GM15510 (cell line): ENCODE results near the gene ARSA.

Experiments
- POLR2A ChIP-seq: IDR thresholded peaks from 3 replicates; pipeline ENCODE4 v1.6.1; 2011; ENCODE audit warnings: borderline replicate concordance; ENCODE audit not compliant: insufficient read length; ENCODE audit errors: extremely low read depth

Gene ARSA

DNA sequence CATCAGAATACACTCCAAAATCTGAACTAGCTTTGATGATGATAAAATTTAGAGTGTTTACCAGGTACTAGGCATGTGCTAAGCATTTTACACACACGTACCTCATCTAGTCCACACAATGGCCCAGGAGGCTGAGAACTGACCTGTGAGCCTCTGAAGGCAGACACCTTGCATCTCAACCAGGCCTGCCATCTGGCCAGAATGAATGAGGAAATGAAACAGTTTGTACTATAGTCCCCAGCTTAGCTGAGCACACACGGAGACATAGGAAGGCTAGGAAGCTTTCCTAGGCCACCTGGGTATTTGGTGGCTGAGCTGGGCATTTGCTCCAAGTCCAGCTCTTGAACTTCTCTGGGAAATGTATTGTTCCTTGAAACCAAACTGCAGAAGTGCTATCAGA is 37.8 kb upstream of the ARSA start:
- TF ChIP-seq POLR2A, result no peak

DNA sequence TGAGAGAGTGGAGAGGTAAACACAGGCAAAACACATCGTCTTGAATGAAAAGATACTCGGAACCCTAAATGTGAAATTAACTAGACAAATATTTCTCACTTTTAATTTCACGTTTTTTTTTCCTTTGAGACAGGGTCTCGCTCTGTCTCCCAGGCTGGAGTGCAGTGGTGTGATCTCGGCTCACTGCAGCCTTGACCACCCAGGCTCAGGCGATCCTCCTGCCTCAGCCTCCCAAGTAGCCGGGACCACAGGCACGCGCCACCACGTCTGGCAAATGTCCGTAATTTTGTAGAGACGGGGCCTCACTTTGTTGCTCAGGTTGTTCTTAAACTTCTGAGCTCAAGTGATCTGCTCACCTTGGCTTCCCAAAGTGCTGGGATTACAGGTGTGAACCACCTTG is 37.3 kb upstream of the ARSA start:
- no peak for TF ChIP-seq POLR2A

DNA sequence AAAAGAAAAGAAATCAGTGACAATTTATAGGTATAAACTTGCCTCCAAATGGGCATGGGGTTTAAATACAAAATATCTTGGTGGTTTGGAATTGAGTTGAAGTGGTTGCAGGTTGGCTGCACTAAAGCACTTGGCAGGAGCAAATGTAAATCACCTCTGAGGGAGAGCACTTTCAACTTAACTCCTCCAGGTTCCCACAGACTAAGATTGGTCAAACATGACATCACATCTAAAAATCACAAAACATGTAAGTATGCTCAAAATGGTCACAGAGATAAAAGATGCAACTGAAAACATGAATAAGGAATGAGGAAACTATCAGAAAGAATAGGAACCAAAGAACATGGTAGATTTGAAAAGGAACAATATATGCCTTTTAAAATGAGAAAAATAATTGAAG is 32.4 kb upstream of the ARSA start:
- no peak for TF ChIP-seq POLR2A

DNA sequence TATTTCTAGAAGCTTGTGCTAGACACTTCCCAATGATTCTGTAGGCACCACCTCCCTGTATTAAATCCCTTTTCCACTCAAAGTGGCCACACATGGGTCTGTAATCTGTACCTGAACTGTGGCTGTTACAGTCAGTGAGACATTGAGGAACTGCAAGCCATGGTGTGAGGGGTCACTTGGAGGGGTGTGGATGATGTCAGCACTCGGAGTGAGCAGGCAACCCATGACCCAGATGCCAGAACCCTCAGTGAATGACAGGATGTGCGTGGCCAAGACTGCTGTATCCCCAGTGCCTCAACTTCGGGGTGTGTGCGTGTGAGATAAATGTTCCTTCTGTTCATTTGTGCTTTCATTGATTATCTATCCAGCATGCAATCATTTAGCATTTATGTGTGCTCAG is 30.0 kb upstream of the ARSA start:
- no peak for TF ChIP-seq POLR2A

DNA sequence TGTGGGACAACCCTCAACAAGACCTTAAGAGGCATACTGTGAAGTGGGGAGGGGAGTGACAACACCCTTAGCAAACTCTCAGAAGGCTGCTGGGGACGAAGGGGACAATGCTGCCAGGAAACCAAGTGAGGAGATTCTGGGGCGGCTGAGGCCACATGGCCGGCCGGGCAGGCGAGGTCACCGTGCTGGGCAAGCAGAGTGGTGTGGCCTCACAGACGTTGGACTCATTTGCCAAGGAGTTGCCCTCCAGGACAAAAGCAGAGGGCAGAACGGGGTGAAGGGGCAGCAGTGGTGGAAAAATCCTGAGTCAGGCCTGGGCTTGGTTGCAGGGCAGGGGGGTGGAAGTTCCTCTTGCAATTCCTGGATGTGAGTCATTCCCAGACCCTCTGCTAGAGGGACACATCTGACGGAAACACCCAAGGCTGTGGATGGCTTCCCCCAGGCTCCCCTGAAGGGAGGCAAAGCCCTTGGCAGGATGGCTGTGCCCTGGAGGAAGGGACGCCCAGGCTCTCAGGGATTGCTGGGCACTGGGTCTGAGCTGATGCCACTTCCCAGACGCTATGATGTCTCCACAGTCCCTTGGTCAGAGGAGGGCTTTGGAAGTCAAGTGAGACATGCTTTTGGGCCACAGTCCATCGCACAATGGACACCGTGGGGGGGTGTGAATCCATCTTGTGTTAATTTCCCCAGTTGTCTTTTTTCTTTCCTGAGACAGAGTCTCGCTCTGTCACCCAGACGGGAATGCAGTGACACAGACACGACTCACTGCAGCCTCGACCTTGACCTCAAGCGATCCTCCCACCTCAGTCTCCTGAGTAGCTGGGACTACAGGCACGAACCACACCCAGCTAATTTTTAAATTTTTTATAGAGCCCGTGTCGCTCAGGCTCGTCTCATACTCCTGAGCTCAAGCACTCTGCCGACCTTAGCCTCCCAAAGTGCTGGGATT is 28.4 kb upstream of the ARSA start:
- TF ChIP-seq POLR2A, result no peak

DNA sequence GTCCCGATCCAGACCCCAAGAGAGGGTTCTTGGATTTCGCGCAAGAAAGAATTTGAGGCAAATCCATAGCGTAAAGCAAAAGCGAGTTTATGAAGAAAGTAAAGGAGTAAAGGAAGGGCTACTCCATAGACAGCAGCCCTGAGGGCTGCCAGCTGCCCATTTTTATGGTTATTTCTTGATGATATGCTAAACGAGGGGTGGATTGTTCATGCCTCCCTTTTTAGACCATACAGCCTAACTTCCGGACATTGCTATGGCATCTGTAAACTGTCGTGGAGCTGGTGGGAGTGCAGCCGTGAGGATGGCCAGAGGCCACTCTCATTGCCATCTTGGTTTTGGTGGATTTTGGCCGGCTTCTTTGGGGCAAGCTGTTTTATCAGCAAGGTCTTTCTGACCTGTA is 25.3 kb upstream of the ARSA start:
- TF ChIP-seq POLR2A, result no peak

DNA sequence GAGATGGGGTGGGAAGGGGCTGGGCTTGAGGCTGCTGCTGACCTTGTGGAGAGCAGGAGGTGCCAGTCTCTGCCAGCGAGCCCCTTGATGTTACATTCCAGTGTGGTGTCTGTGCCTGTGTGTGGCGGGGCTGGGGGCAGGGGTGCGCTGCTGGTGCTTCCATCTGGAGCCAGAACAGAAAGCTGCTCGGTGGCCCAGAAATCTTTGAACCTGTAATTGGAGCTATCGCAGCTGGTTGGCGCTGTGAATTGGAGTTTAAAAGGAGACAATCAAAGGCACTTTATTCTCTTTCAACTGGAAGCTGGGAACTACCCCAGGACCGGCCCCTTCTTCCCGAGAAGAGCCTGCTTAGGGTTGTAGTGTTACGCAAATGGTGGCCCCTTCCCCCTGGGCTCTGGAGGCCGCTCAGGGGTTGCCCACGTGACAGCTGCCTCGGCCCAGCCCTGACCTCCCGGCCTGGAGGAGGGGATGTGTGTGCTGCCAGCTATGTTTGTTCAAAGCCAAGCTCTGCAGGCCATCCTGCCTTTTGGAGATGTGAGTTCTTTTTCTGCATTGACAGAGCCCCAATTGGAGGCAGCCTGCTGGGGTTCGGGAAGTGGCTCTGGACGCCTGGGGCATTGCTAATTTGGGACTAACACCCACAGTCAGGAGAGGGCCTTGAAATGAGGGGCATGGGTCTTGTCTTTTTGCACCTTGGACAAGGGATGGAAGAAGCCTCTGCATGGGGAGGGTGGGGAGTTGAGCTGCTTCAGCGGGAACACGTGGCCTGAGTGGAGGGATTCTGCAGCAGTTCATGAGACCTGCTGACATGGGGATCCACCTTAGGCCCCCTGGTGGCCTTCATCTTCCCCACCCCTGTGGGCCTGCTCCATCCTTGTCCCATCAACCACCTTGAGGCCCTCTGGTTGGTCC is 14.0 kb upstream of the ARSA start:
- TF ChIP-seq POLR2A, result no peak

DNA sequence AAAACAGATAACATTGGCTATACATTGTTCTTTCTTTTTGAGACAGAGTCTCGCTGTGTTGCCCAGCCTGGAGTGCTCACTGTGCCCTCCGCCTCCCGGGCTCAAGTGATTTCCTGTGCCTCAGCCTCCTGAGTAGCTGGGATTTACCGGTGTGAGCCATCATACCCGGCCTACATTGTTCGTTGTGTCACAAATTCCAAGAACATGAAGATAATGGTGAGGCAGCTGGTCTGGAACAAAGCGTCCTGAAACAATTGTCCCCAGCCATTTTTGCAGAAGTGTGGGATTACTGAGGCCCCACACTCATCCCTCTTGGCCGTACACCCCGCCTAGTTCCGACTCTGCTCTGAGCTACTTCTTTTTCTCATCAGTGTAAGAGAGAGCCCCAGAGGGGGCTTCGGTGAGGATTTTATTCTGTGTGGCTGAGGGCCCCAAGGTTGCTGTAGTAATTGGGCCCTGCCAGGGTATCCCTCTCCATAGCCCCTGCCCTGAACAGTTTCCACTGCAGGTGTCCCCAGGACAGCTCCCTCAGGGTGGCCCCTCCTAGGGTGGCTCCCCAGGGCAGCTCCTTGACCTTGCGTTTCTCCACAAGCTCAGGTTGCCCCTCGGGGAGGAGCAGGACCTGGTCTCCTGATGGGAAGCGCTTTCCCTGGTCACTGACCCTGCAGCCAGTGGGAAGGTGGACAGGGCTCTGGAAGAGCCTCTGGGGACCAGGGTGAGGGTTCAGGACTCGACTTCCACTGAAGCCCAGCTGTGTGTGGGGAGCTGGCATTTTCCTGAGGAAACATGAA is 13.1 kb upstream of the ARSA start:
- TF ChIP-seq POLR2A, result no peak

DNA sequence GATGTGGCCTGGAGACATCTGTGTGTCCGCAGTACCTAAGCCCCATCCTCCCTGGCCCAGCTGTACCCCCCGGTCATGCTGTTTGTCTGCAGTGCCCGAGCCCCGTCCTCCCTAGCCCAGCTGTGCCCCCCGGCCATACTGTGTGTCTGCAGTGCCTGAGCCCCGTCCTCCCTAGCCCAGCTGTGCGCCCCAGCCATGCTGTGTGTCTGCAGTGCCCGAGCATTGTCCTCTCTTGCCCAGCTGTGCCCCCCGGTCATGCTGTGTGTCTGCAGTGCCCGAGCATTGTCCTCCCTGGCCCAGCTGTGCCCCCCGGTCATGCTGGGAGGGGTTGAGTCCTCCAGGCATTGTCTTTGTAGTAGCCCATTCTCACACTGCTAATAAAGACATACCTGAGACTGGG is 7.6 kb upstream of the ARSA start:
- TF ChIP-seq POLR2A, result no peak

DNA sequence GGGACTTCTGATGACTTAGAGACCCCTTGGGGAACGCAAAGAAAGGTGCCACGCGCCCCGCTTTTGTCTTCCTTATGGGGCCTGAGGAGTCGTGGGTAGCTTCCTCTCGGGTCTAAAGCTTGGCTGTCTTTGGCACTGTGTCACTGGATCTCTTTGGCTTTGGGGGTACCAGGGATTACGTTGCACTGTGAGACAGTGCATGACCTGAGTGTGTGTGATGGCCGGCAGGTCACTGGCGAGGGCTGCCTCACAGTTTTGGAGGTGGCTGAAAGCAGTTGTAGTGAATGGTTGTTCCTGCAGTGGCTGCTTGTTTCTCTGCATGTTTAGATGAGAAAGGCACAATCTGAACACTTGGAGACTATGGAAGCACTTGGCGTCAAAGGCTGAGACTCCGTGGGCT is 5.8 kb upstream of the ARSA start:
- no peak for TF ChIP-seq POLR2A

DNA sequence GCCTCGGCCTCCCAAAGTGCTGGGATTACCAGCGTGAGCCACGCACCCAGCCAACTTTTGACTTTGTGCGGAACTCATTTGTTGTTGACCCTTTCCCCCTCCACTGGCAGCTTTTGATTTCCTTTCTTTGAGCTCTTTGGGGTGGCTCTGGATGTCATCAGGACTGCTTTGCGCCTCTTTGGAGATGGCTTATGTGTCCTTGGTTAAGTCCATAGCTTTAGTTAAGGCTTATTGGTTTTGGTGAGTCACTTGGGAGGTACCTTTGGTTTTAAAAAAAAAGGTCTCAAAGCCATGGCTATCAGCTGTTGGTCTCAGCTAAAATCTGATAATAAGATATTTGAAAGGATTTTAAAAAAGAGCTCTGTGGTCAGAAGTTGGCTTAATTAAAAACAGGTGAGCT is 5.1 kb upstream of the ARSA start:
- no peak for TF ChIP-seq POLR2A

DNA sequence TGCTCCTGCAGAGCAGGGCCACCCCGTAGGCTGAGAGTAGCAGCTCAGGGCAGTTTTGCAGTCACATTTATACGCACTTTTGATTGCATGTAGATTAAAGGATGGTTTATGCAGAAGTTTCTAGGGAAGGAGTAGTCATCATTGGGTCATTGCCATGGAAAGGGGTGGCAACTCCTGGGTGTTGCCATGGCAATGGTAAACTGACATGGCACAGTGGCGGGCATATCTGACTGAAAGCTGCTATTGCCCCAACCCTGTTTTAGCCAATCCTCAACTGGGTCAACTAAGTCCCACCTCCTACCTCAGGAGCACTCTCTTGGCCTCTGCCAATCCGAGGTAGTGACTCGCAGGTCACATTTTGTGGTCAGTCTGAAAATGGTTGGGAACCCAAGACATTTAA is 2.4 kb upstream of the ARSA start:
- TF ChIP-seq POLR2A, result no peak

DNA sequence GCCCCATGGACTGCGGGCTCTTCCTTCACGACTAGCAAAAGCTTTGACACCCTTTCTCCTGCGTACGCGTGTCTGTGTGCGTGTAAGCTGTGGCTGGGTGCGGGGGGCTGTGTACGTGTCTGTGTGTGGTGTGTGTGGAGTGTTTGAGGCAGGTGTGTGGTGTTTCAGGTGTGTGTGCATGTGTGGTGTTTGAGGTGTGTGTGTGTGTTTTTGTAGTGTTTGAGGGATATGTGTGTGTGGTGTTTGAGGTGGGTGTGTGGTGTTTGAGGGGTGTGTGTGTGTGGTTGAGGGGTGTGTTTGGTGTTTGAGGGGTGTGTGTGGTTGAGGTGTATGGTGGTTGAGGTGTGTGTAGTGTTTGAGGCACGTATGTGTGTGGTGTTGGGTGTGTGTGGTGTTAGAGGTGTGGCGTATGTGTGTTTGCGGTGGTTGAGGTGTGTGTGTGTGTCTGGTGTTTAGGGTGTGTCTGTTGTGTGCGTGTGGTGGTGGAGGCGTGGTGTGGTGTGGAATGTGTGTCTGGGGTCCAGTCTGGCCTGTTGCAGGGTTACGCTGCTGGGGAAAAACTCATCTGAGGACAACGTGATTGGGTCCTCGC is 687 bp upstream of the ARSA start:
- no peak for TF ChIP-seq POLR2A

DNA sequence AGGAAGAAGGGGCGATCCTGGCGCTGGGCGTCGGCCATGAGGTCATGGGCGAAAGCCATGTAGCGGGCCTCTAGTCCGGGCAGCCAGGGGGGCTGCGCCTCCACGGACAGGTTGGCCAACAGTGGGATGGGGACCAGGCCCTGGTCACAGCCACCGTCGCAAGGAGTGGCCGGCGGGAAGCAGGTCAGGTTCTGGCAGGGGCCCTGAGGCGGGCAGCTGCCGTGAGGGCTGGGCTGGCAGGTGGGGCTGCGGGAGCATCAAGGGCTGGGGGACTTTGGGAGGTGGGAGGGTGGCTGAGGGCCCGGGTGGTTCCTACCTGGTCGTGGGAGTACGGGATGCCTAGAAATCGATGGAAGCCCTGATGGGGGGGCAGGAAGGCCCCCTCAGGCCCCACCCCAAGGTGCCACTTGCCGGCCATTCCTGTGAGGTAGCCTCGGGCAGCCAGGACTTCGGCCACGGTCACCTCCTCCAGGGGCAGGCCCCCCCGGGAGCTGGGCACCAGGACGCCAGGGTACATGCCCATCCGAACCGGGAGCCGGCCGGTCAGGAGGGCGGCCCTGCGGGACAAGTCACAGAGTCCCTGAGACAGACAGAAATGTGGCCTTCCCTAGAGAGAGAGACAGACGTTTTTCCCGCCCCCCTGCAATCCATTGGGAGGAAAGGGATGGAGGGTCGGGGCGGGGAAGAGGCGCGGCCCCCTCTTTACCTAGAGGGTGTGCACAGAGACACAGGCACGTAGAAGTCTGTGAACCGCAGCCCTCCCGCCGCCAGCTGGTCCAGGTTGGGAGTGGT is 906 bp downstream of the ARSA start:
- no peak for TF ChIP-seq POLR2A
